NK-92 (cell line): ENCODE measurements around the gene CALCB.
"Not testable (repeated sequence)": the region's sequence is repeated elsewhere in the genome, so short reads cannot be mapped to it uniquely, and the experiment has no call there.

Experiments
- DNase-seq: peaks from one replicate; lab custom pipeline; 2025; ENCODE audit not compliant: unreplicated experiment; lab: John Stamatoyannopoulos, UW

CALCB gene, protein sequence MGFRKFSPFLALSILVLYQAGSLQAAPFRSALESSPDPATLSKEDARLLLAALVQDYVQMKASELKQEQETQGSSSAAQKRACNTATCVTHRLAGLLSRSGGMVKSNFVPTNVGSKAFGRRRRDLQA

DNA sequence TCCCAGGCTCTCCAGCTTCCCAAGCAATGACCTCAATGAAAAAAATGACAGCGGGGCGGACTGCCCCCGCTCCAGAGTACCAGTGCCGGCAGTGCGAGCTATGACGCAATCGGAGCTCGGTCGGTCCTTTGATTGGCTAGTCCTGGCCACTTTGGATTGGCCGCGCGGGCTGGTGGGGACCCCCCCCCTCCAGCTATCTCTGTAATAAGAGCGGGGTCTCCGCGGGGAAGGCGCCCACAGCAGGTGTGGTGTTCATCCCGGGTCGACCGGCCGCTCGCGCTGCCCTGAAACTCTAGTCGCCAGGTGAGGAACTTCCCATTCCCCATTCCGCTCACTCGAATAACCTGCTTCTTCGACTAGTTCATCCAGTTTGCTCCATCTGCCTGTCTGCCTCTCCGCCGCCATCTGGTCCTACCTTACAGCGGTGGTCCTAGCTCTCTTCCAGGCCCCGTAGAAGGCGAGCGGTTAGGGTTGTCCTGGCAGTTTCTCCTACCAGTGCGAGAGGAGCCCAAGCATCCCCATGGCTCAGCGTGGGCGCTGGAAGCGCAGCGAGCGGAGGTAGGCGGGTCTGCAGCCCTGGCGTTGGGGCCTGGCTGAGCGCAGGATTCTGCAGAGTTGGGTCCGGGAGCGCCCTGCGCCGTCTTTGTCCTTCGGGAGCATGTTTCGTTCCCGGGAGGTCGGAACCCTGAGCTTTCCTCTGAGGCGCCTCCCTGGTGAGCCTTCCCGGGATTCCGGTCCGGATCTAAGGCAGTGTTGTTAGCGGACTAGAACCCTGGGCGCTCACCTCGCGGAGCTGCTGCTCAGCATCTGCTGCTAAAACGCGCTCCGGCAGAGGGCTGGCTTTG, at the start of gene CALCB:
CALCB (plus strand) TSS at position 233 of the 845 bp plus-strand sequence. CDS start 1,126 bp downstream, outside the sequence.
- no peak for DNase-seq

DNA sequence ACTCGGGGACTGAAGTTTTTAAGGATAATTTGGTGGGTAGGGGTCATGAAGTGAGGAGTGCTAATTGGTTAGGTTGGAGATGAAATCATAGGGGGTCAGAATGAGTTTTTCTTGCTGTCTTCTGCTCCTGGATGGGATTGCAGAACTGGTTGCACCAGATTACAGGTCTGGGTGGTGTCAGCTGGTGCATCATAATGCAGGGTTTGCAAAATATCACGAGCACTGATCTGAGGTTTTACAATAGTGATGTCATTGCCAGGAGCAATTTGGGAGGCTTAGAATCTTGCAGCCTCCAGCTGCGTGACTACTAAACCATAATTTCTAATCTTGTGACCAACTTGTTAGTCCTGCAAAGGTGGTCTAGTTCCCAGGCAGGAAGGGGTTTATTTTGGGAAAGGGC, 46.4 kb upstream of the CALCB start:
- no peak for DNase-seq

DNA sequence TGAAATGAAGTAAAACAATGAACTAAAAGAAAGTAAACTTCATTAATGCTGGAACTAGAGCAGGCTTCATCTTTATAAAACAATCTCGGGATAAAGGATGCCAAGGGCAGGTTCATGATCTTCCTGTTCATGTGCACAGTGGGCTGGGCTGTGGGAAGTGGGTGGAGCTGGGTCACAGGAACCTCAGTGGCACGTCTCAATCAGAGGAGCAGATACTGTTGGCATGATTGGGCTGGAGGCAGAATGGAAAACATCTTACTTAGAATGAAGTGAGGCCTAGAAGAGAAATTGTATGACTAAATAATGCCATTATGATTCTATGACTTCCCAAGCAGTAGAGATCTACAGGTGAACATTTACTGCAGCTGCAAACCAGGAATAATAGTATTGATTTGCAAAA, 45.4 kb upstream of the CALCB start:
- no peak for DNase-seq

DNA sequence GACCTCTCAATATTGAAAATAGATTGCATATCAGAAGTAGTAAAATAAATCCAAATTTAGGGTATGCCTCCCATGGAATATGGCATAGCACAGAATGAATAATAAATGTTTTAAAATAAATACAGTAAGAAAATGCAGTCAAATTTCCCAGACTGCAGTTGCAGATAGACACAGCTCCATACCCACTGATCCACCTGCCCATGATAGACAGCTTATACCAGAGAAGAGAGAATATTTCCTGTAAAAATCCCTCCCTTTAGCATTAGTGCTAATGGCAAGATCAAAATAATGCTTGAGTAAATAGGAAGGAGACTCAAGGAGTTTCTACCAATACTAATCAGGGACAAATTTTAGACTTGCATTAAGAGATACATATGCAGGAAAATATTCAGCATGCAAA, 45.0 kb upstream of the CALCB start:
- no peak for DNase-seq

DNA sequence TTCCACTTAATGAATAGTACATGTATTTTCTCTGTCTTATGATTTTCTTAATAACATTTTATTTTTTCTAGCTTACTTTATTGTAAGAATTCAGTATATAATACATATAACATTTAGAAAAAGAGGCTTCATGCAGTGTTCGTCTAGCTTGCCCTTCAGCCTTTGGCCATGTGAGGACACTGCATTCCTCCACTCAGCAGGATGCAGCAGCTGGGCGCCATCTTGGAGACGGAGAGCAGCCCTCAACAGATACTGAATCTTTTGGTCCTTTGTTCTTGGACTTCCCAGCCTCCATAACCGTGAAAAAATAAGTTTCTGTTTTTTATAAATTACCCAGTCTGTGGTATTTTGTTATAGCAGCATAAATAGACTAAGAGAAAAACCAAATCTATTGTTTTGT, 41.4 kb upstream of the CALCB start:
- DNase-seq, result not testable (repeated sequence)

DNA sequence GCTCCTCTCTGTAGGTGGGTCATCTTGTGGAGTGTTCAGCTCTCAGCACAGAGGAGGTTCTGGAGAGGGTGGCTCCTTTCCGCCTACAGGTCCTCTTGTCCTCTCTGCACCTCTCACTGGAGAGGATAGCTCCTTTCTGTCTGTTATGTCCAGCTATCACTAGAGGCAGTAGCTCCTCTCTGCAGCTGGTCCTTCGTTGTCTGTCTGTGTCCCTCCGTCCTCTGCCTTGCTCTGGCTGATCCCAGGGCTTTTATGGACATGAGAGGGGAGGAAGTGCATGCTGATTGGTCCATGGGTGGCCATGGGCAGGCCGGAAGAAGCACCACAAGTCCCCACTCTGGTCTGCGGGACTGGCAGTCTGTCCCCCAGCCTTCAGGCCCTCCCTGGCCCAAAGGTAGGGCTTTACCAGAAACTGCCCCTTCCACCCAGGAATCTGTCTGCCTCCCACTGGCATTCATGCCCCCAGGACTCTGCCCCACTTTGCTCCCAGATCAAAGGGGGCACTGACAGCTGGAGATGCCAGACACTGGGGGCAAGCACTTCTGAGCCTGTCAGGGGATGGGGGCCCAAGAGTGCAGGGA, 38.6 kb upstream of the CALCB start:
- no peak for DNase-seq

DNA sequence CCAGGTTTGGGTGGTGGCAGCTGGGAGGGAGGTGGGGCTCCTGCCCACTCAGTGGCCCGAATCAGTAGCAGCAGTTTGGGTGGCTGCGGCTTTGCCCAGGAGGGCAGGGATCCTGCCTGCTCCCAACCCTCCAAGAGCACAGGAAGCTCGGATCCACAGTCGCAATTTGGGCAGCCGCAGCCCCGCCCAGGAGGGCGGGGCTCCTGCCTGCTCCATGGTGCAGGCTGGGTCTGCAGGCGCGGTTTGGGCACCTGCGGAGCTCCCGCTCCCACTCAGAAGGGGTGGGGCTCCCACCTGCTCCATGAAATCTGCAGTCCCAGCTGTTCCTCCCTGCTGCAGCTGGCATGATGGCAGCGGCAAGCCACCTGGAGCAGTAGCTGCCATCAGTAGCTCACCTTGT, 38.1 kb upstream of the CALCB start:
- DNase-seq, result no peak

DNA sequence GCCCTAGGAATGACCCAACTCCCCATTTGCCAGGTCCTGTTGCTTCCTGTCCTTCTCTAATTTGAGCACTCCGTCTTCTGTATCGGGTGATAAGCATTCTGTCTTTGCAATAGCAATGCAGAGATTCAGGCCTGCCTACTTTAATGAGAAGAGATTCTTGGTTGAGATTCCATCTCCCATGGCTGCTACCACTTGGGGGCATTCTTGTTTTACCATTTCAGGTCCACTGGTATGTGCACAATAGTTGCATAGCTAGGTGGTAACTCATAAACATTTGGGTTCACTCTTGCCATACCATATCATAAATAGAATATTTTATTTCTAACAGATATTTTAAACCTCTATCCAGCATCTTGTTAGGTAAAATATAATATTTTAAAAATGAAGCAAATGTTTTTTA, 34.4 kb upstream of the CALCB start:
- no peak for DNase-seq

DNA sequence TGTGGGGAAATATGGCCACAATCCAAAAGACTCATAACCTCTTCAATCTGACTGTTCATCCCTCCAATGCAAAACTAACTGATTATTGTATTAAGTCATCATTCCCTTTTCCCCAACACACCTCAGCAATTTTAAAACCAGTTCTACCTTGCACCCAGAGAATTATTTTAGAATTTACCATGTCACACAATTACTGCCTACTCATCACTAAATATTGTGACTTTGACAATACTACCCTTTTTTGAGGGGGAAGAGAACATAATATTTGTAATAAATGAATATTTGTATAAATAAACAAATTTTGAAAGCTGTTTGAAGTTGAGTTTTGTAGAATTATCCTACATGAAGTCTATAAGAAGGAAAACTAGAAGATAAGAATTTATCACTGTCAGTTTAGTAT, 28.2 kb upstream of the CALCB start:
- no peak for DNase-seq

DNA sequence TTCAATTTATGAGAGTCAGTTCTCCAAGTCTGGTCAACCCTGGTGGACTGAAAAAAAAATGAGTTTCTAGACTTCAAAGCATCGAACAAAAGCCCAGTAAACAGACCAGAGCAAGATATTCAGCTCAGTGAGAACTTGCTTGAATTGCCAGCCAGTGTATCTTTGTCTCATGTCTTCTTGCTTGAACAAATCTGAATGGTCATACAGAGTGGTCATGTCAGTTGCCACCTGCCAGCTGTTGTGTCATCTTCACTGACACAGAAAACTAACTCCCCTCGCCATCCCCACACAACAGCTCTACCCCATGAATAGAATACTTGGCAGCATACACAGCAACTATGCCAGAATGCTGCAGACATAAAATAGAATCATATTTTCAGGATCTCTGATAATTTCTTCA, 27.5 kb upstream of the CALCB start:
- DNase-seq, result no peak

DNA sequence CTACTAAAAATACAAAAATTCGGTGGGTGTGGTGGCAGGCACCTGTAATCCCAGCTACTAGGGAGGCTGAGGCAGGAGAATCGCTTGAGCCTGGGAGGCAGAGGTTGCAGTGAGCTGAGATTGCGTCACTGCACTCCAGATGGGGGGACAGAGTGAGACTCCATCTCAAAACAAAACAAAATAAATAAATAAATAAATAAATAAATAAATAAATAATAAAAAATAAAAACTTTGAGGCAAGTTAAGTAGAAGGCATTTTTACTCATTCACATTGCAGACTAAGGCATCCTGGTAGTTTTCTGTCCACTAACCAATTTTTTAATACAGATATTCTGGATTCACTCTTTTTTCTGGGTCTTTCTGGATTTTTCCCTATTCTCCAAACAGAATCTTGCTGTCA, 26.7 kb upstream of the CALCB start:
- not testable (repeated sequence) for DNase-seq

DNA sequence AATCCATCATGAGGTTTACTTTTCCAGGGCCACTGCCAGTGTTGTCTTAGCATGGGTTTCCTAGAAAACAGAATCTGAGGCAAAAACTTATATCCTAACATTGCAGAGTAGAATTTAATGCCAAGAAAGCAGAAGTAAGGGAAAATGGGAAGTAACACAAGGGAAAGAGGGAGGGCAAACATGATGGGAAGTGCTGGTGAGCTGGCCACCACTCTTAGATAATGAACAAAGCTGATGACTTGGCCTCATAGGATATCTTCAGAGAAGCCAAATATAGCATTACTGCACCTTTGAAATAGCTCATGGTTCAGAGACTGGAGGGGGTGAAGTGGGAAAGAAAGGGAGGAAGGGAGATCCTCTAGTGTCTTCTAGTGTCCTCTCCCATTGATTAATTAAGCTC, 24.8 kb upstream of the CALCB start:
- no peak for DNase-seq

DNA sequence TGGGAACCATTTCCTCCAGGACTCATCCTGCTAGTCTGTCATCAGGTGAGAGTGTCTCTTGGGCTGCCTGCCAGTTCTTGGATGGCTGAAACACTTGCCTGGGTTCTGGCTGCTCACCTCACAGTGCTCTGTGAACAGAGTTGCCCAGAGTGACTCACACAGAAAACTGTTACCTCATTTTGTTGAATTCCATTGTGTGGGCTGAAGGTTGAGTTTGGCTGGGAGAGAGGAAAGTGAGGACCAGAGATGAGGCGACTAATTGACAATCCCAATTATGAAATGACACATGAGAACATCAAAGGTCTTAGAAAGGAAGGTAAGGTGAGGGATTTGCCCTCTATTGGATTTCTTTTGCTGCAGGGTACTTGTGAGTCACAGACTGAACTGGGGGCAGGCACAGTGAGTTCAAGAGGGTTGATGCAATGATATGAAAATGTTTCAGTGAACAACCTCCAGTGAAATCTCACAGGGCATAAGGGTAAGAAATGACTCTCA, 20.2 kb upstream of the CALCB start:
- no peak for DNase-seq

DNA sequence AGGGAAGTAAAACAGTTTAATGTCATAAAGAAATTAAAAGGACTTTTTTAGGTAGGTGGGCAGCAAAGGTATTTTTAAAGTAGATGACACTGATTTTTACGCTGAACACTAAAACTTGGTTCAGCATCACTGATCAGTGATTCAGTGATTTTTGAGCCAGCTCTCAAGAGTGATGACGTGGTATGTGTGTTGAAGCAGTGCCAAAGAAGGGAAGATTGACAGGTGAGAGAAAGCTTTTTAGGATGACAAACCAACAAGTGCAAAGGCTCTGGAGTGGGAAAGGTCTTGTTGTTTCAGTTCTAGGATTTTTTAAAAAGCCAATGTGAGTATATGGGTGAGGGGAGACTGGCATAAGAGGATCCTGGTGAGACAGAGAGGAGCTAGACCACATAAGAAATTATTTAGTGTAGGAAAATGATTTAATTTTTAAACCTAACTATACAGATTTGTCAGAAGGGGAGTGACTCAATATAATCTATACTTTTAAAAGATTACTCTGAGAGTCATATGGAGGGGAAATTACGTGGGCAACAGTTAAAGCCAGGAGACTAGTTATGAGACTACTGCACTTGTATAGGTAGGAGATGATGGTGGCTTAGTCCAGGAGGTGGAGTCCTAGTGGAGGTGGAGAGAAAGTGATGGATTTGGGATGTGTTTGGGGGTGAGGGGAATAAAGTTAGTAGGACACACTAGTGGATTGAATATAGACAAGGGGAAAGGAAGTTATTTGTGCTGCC, 17.6 kb upstream of the CALCB start:
- DNase-seq, result no peak

DNA sequence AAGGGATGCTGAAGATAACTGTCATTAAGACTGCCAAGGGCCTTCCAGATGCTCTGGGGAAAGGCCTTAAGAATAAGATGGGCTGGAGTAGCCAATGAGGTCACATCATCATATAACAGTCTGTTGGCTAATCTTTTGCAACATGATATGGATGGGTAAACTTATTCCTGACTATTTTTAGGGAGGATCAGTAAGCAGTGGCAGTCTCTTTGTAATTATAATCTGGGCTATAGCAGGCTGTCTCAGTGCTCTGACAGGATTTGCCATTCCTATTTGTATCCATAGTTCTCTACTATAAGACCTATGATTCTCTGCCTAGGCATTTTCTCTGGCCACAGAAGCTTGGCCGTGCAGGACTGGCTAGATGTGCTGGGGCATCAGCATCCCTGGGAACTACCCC, 16.1 kb upstream of the CALCB start:
- DNase-seq, result no peak

DNA sequence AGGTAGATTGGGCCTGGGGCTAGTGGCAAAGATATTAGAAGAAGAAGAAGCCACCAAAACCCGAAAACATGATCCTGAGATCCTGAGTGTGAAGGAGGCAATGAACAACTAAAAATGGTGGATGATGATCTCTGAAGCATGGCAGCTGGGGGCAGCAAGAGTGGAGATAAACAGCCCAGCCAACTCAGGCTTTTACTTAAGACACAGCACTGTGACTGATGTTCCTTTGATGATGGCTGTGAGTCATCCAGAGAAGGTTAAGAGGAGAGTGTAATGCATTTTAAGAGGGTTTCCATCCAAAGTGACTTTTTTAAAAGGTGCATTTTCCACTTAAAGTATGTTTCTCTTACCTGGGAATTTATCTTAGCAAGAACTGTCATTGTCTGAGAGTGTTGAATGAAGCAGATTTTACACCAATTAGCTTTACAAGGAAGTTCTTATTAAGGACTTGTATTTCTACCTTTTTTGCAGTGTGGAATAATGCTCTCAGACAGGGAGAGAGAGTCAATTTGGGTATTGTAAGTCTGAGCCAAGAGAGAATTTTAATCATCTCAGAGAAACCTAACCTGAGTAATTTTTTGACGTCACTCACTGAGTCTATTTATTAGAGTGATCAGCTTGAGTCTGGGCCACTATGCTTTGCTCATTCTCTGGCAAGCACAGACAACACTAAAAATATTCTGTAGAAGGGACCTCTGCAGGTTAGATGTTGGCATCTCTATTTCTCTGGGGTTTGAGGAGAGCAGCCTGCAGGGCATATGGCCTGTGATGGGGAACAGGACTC, 14.1 kb upstream of the CALCB start:
- no peak for DNase-seq

DNA sequence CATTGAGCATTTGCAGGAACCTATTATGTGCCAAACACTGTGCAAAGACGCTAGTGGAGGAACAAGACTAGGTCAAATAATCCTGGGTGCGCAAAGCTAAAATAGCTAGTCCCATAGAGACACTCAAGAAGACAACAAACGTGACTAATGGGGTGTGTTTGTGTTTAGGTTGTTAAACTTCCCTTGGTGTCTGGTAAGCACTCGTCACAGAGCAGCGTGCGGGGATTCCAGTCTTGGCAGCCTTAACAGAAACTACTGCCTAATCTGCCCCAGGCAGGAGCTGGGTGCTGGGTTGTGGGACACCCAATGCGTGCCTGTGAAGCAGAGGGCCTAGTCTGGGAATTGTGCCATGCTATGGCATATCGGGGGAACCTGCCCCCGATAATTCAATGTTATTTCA, 10.8 kb upstream of the CALCB start:
- no peak for DNase-seq

DNA sequence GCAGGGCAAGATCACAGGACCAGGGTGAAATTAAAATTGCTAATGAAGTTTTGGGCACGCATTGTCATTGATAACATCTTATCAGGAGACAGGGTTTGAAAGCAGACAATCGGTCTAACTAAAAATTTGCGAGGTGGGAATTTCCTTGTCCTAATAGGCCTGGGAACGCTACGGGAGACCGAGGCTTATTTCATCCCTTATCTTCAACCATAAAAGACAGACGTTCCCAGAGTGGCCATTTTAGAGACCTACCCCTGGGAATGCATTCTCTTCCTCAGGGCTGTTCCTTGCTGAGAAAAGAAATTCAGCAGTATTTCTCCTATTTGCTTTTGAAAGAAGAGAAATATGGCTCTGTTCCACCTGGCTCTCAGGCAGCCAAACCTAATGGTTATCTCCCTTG, 3.6 kb upstream of the CALCB start:
- DNase-seq, result not testable (repeated sequence)

DNA sequence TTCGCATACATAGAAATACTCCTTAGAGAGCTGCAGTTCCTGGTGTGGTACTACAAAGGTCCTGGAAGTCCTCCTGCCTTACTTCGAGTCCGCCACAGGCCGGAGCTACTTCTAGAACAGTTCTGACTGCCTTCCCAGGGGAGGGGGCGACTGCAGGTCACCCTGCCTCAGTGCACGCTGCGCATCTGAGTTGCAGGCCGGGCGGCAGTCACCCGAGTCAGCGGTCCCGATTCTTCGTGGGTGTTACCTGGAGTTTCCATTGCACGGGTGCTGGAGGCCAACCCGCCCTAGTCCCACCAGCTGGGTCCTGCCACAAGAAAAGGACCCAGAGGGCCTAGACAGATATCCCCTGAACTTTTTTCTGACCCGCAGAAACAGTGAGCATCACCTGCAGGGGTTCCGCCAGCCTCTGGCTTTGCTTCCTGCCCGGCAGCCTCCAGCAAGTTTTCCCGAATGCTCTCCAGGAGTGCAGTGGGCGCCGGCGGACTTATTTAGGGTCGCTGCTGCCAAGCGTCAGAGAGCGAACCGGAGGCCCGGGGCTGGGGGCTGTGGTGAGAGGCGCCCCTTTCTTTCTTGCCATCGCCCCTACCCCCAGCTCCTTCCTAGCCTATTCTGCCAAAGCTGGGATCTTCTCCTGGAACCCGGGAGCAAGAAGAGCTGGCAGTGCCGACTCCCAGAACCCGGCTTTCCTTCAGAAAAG, 1.7 kb upstream of the CALCB start:
- no peak for DNase-seq

DNA sequence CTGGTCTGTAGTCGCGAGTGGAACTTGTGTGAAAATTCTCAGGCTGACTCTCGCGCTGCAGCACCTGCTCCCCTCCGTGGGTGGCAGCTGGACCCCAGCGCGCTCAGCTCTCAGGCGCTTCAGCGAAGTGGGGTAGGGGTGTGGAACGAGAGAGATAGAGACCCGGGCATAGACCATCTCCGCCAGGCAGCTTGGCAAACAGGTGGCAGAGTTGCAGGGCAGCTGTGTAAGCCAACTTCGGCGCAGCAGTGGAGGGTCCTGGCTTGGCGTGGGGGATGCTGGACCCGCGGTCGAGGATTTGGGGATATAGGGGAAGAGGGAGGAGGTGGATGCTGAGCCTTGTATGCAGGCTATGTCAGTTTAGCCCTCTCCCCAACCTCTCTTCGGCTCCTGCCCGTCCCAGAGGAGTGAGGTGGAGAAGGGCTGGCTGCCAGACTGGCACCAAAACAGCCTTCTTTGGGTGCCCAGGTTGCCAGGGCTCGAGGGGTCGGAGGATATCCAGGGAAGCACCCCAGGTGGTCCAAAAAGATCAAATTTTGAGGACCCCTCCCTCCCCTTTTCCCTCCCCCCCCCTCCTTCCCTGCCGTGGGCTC, 746 bp upstream of the CALCB start:
- no peak for DNase-seq
